Liver (tissue), 9 donors: ENCODE data around the gene VDR. TPM values are rescaled to one million over a fixed set of nuclear protein-coding genes. Genes with fewer than 3 reads are reported as not detected.

Experiments used
- DNase-seq: peaks from one replicate; pipeline ENCODE4 v3.0.0-alpha.2; 2017; ENCODE audit warnings: low spot score
- H3K27ac ChIP-seq, 2 donors: one replicate each; pipeline ENCODE4 v1.7.0; 2013; ENCODE audit warnings: inconsistent platforms in 2 of 2, low read length in 2 of 2, control low read depth in 1 of 2, low read depth in 1 of 2, mild to moderate bottlenecking in 1 of 2
- H3K27me3 ChIP-seq, 4 donors: one replicate each; pipeline versions ENCODE4 v1.6.1 to v1.7.0; 2013; ENCODE audit warnings: low read length in 3 of 4, inconsistent platforms in 1 of 4, mild to moderate bottlenecking in 1 of 4, moderate library complexity in 1 of 4; ENCODE audit not compliant: control insufficient read depth in 4 of 4, insufficient read depth in 4 of 4
- H3K36me3 ChIP-seq, 4 donors: one replicate each; pipeline versions ENCODE4 v1.6.1 to v1.7.0; 2013; ENCODE audit warnings: low read length in 3 of 4, mild to moderate bottlenecking in 3 of 4, low read depth in 1 of 4, moderate library complexity in 1 of 4; ENCODE audit not compliant: control insufficient read depth in 4 of 4, insufficient read depth in 3 of 4
- H3K4me1 ChIP-seq, 4 donors: one replicate each; pipeline versions ENCODE4 v1.6.1 to v1.7.0; 2013; ENCODE audit warnings: low read length in 3 of 4, mild to moderate bottlenecking in 3 of 4, moderate library complexity in 1 of 4; ENCODE audit not compliant: control insufficient read depth in 4 of 4, insufficient read depth in 4 of 4
- H3K4me3 ChIP-seq, 3 donors: one replicate each; pipeline versions ENCODE4 v1.6.1 to v1.7.0; 2013; ENCODE audit warnings: low read length in 3 of 3, control low read depth in 1 of 3, low read depth in 1 of 3, mild to moderate bottlenecking in 1 of 3
- H3K9ac ChIP-seq, 2 donors: one replicate each; pipeline ENCODE4 v1.7.0; 2013; ENCODE audit warnings: low read length in 2 of 2, mild to moderate bottlenecking in 2 of 2, moderate library complexity in 2 of 2, control low read depth in 1 of 2, low read depth in 1 of 2
- H3K9me3 ChIP-seq, 4 donors: one replicate each; pipeline versions ENCODE4 v1.6.1 to v1.7.0; 2013; ENCODE audit warnings: low read length in 3 of 4; ENCODE audit not compliant: control insufficient read depth in 4 of 4
- ATF3 ChIP-seq: IDR thresholded peaks from 2 replicates; pipeline ENCODE4 v1.6.1; 2016; ENCODE audit warnings: antibody characterized with exemption
- CTCF ChIP-seq: fragments of 150-350 bp; IDR thresholded peaks from 2 replicates; pipeline ENCODE4 v1.5.1; 2017; ENCODE audit warnings: improper control_type of control experiment, low read depth, low read length; ENCODE audit not compliant: missing input control
- FOXA1 ChIP-seq: IDR thresholded peaks from 2 replicates; pipeline ENCODE4 v1.6.1; 2016; ENCODE audit warnings: antibody characterized with exemption
- GABPA ChIP-seq, 2 donors: IDR thresholded peaks in 1 of 2; conservative IDR thresholded peaks in 1 of 2; 2 replicates each; pipeline ENCODE4 v1.6.1; 2016; ENCODE audit warnings: antibody characterized with exemption in 2 of 2, mild to moderate bottlenecking in 1 of 2, moderate library complexity in 1 of 2
- HNF4A ChIP-seq, 2 donors: conservative IDR thresholded peaks; 2 replicates each; pipeline ENCODE4 v1.6.1; 2016; ENCODE audit warnings: antibody characterized with exemption in 2 of 2, mild to moderate bottlenecking in 2 of 2
- HNF4G ChIP-seq: IDR thresholded peaks from 2 replicates; pipeline ENCODE4 v1.6.1; 2016; ENCODE audit warnings: antibody characterized with exemption
- JUND ChIP-seq, 2 donors: IDR thresholded peaks; 2 replicates each; pipeline ENCODE4 v1.6.1; 2016; ENCODE audit warnings: antibody characterized with exemption in 2 of 2
- MAX ChIP-seq: IDR thresholded peaks from 2 replicates; pipeline ENCODE4 v1.6.1; 2016; ENCODE audit warnings: antibody characterized with exemption
- RAD21 ChIP-seq, 2 donors: IDR thresholded peaks; 2 replicates each; pipeline ENCODE4 v1.6.1; 2016; ENCODE audit warnings: antibody characterized with exemption in 2 of 2, mild to moderate bottlenecking in 2 of 2
- REST ChIP-seq: IDR thresholded peaks from 2 replicates; pipeline ENCODE4 v1.6.1; 2016; ENCODE audit warnings: antibody characterized with exemption, mild to moderate bottlenecking
- RXRA ChIP-seq, 2 donors: IDR thresholded peaks; 2 replicates each; pipeline ENCODE4 v1.6.1; 2017 to 2018; ENCODE audit warnings: antibody characterized with exemption in 2 of 2, mild to moderate bottlenecking in 1 of 2
- SP1 ChIP-seq: IDR thresholded peaks from 2 replicates; pipeline ENCODE4 v1.6.1; 2018; ENCODE audit warnings: antibody characterized with exemption, mild to moderate bottlenecking
- TAF1 ChIP-seq: conservative IDR thresholded peaks from 2 replicates; pipeline ENCODE4 v1.6.1; 2016; ENCODE audit warnings: antibody characterized with exemption, mild to moderate bottlenecking
- YY1 ChIP-seq: IDR thresholded peaks from 2 replicates; pipeline ENCODE4 v1.6.1; 2016; ENCODE audit warnings: antibody characterized with exemption, mild to moderate bottlenecking
- ZBTB33 ChIP-seq: IDR thresholded peaks from 2 replicates; pipeline ENCODE4 v1.6.1; 2016; ENCODE audit warnings: antibody characterized with exemption
- WGBS: extraction: QIAGEN DNeasy Blood & Tissue Kit; methylation state at CpG from one replicate; pipeline ENCODE4 v1.1.7; 2013; 5-methylcytosine and 5-hydroxymethylcytosine counted together
- polyA plus RNA-seq, 2 donors: library from polyadenylated mRNA; stranded (reverse) in 1 of 2; unstranded in 1 of 2; fragments of 200-250 nt in 1 of 2; fragments of >200 nt in 1 of 2; fragmentation: Nextera tagmentation in 1 of 2; extraction: Ambion mirVana in 1 of 2; gene quantifications; one replicate each; pipeline versions ENCODE4 v1.2.1 to v1.2.3, GENCODE V29; 2013 to 2015
- total RNA-seq, 2 donors: library from RNA; depleted of rRNA; stranded (reverse); fragments of >200 nt; gene quantifications; one replicate each; pipeline ENCODE4 v1.2.3, GENCODE V29; 2014
- donor health status: healthy.
- donor health status: healthy.
- donor health status: healthy.
- donor health status: healthy.
- donor health status: healthy.

Gene VDR
- total and polyA plus RNA-seq, 4 donors = 0.25 to 0.47 (median 0.35) TPM

- no peaks in the 10 kb centered on the region for H3K27me3 ChIP-seq
- H3K9ac ChIP-seq = no peak overlapping the region
- H3K9me3 ChIP-seq = no peaks in the 10 kb centered on the region
- no peak for DNase-seq
- H3K4me1 ChIP-seq = peaks cover 2 to 28% (median 8%) of the 10 kb centered on the region in 4 donors
- H3K36me3 ChIP-seq = no peaks in the 10 kb centered on the region
- no peak overlapping the region for H3K27ac ChIP-seq
- WGBS = 76% methylated on average over 5 of the region's 5 CpGs
- TF ChIP-seq CTCF (no peak), TAF1 (no peak), GABPA (IDR thresholded peaks at IDR 0.05 in 1 of 2, conservative IDR thresholded peaks at IDR 0.05 in 1 of 2) (no peak), MAX (no peak), REST (no peak), JUND (IDR thresholded peaks at IDR 0.05) (no peak), ZBTB33 (no peak), YY1 (no peak), ATF3 (no peak)
- no peak overlapping the region for H3K4me3 ChIP-seq
These were observed 97.5 kb downstream of the VDR start for GRCh38 chr12:47807338-47807737.

GRCh38 chr12:47805417-47805816 lies 99.4 kb downstream of the VDR start:
- H3K4me3 ChIP-seq = no peak overlapping the region
- no peaks in the 10 kb centered on the region for H3K9me3 ChIP-seq
- no peak overlapping the region for H3K9ac ChIP-seq
- H3K36me3 ChIP-seq = no peaks in the 10 kb centered on the region
- TF ChIP-seq RXRA (IDR thresholded peaks at IDR 0.05) (no peak), YY1 (no peak), HNF4A (conservative IDR thresholded peaks at IDR 0.05) (no peak), TAF1 (no peak), FOXA1 (no peak), SP1 (no peak), RAD21 (IDR thresholded peaks at IDR 0.05) (no peak), GABPA (IDR thresholded peaks at IDR 0.05 in 1 of 2, conservative IDR thresholded peaks at IDR 0.05 in 1 of 2) (no peak), HNF4G (no peak), MAX (no peak), ZBTB33 (no peak), JUND (IDR thresholded peaks at IDR 0.05) (no peak), ATF3 (no peak)
- H3K4me1 ChIP-seq = peaks cover 1 to 30% (median 8%) of the 10 kb centered on the region in 4 donors
- H3K27ac ChIP-seq = no peak overlapping the region
- H3K27me3 ChIP-seq = no peaks in the 10 kb centered on the region
- no peak for DNase-seq
- 64% methylated on average over 2 of the region's 2 CpGs for WGBS
